Activated CD4-positive, alpha-beta memory T cell treated with anti-CD3 and anti-CD28 coated beads for 36 hours (primary cell): Measurements from ENCODE around the gene CCDC171. TPM values are rescaled to one million over a fixed set of nuclear protein-coding genes. Genes with fewer than 3 reads are reported as not detected.

Experiments
- CTCF ChIA-PET: fragments of 350-600 bp; sonication (Branson Sonifier 250); formaldehyde crosslinking; loops from one replicate; lab custom pipeline; 2021; ENCODE audit warnings: antibody characterized with exemption, inconsistent platforms; lab: Charles Lee
- POLR2A ChIA-PET: fragments of 350-600 bp; sonication (Branson Sonifier 250); formaldehyde crosslinking; loops from one replicate; lab custom pipeline; 2021; ENCODE audit warnings: antibody characterized with exemption; lab: Charles Lee
- DNase-seq: peaks from one replicate; pipeline ENCODE4 v3.0.0-alpha.2; 2020
- H3K27ac Mint-ChIP-seq: one replicate; pipeline ENCODE4 v1.8.0; 2021; ENCODE audit warnings: mixed read lengths
- H3K27me3 Mint-ChIP-seq: one replicate; pipeline ENCODE4 v1.8.0; 2021; ENCODE audit warnings: mixed read lengths
- H3K36me3 Mint-ChIP-seq: one replicate; pipeline ENCODE4 v1.8.0; 2021; ENCODE audit warnings: mixed read lengths
- H3K4me1 Mint-ChIP-seq: one replicate; pipeline ENCODE4 v1.8.0; 2021; ENCODE audit warnings: low read depth, mixed read lengths
- H3K4me3 Mint-ChIP-seq: one replicate; pipeline ENCODE4 v1.8.0; 2021; ENCODE audit warnings: mild to moderate bottlenecking, mixed read lengths
- H3K9me3 Mint-ChIP-seq: one replicate; pipeline ENCODE4 v1.8.0; 2021; ENCODE audit warnings: mixed read lengths
- intact Hi-C: fragments of 100-400 bp; cut with micrococcal nuclease; formaldehyde crosslinking; loops from one replicate; pipeline ENCODE4 v1.15.1; 2023
- total RNA-seq, 2 experiments: library from RNA; stranded (reverse); gene quantifications; one replicate each; pipeline ENCODE4 v1.2.3, GENCODE V29; 2021

The CCDC171 gene
- total RNA-seq, 2 experiments from 2014 or later: 2.5 to 2.7 TPM

GRCh38 chr9:15707000-15707399, 154.2 kb downstream of the CCDC171 start:
- CTCF ChIA-PET: no interaction called here
- no peak overlapping the region for H3K27ac Mint-ChIP-seq

GRCh38 chr9:15711531-15711930, 158.7 kb downstream of the CCDC171 start:
- no peaks in the 10 kb centered on the region for H3K4me1 Mint-ChIP-seq
- ChIA-PET POLR2A (no interaction called here), CTCF (no interaction called here)
- H3K4me3 Mint-ChIP-seq: no peak overlapping the region
- intact Hi-C loops: no loop called here
- no peak for DNase-seq
- H3K27ac Mint-ChIP-seq: no peak overlapping the region
- no peaks in the 10 kb centered on the region for H3K27me3 Mint-ChIP-seq
- H3K36me3 Mint-ChIP-seq: no peaks in the 10 kb centered on the region
- H3K9me3 Mint-ChIP-seq: no peaks in the 10 kb centered on the region

More at GRCh38 chr9:15707000-15707399, 154.2 kb downstream of the CCDC171 start:
- Mint-ChIP-seq H3K36me3 (peaks cover 1% of the 10 kb centered on the region), H3K4me1 (no peaks in the 10 kb centered on the region), H3K4me3 (no peak overlapping the region), H3K9me3 (no peaks in the 10 kb centered on the region), H3K27me3 (no peaks in the 10 kb centered on the region)
- POLR2A ChIA-PET: no interaction called here
- no peak for DNase-seq
- intact Hi-C loops: no loop called here

GRCh38 chr9:15711931-15712330, 159.1 kb downstream of the CCDC171 start:
- no peak overlapping the region for H3K27ac Mint-ChIP-seq
- no peak for DNase-seq
- H3K9me3 Mint-ChIP-seq: no peaks in the 10 kb centered on the region
- H3K4me3 Mint-ChIP-seq: no peak overlapping the region
- no peaks in the 10 kb centered on the region for H3K4me1 Mint-ChIP-seq
- intact Hi-C loops: no loop called here
- ChIA-PET CTCF (no interaction called here), POLR2A (no interaction called here)
- no peaks in the 10 kb centered on the region for H3K36me3 Mint-ChIP-seq
- no peaks in the 10 kb centered on the region for H3K27me3 Mint-ChIP-seq

GRCh38 chr9:15714746-15715145, 161.9 kb downstream of the CCDC171 start:
- DNase-seq: no peak
- Mint-ChIP-seq H3K4me1 (no peaks in the 10 kb centered on the region), H3K36me3 (no peaks in the 10 kb centered on the region), H3K27ac (no peak overlapping the region), H3K9me3 (no peaks in the 10 kb centered on the region), H3K27me3 (no peaks in the 10 kb centered on the region), H3K4me3 (no peak overlapping the region)
- intact Hi-C loops: no loop called here
- ChIA-PET CTCF (no interaction called here), POLR2A (no interaction called here)

- no peak for DNase-seq
Observed at GRCh38 chr9:15717290-15717967, 164.6 kb downstream of the CCDC171 start.

GRCh38 chr9:15718423-15718822, 165.6 kb downstream of the CCDC171 start:
- no peaks in the 10 kb centered on the region for H3K9me3 Mint-ChIP-seq
- no peak for DNase-seq
- H3K4me3 Mint-ChIP-seq: no peak overlapping the region
- ChIA-PET POLR2A (no interaction called here), CTCF (no interaction called here)
- H3K27ac Mint-ChIP-seq: no peak overlapping the region
- intact Hi-C loops: no loop called here
- no peaks in the 10 kb centered on the region for H3K36me3 Mint-ChIP-seq
- no peaks in the 10 kb centered on the region for H3K27me3 Mint-ChIP-seq
- no peaks in the 10 kb centered on the region for H3K4me1 Mint-ChIP-seq

More at GRCh38 chr9:15717290-15717967, 164.6 kb downstream of the CCDC171 start:
- H3K27ac Mint-ChIP-seq: no peak overlapping the region
- intact Hi-C loops: no loop called here
- POLR2A ChIA-PET: no interaction called here
- no peak overlapping the region for H3K4me3 Mint-ChIP-seq
- H3K9me3 Mint-ChIP-seq: no peaks in the 10 kb centered on the region
- no peaks in the 10 kb centered on the region for H3K27me3 Mint-ChIP-seq
- no peaks in the 10 kb centered on the region for H3K4me1 Mint-ChIP-seq
- no peaks in the 10 kb centered on the region for H3K36me3 Mint-ChIP-seq
- CTCF ChIA-PET: no interaction called here

- Mint-ChIP-seq H3K27me3 (no peaks in the 10 kb centered on the region), H3K9me3 (no peaks in the 10 kb centered on the region), H3K27ac (no peak overlapping the region), H3K36me3 (no peaks in the 10 kb centered on the region), H3K4me1 (no peaks in the 10 kb centered on the region), H3K4me3 (no peak overlapping the region)
- no peak for DNase-seq
- intact Hi-C loops: no loop called here
- ChIA-PET CTCF (no interaction called here), POLR2A (no interaction called here)
Observed at GRCh38 chr9:15720861-15721260, 168.0 kb downstream of the CCDC171 start.

- intact Hi-C loops: no loop called here
- no peaks in the 10 kb centered on the region for H3K27me3 Mint-ChIP-seq
- no peak for DNase-seq
- ChIA-PET CTCF (no interaction called here), POLR2A (no interaction called here)
- H3K4me1 Mint-ChIP-seq: no peaks in the 10 kb centered on the region
- no peak overlapping the region for H3K4me3 Mint-ChIP-seq
- no peaks in the 10 kb centered on the region for H3K9me3 Mint-ChIP-seq
- H3K36me3 Mint-ChIP-seq: no peaks in the 10 kb centered on the region
- H3K27ac Mint-ChIP-seq: no peak overlapping the region
Observed at GRCh38 chr9:15722888-15723287, 170.0 kb downstream of the CCDC171 start.

GRCh38 chr9:15724016-15724415, 171.2 kb downstream of the CCDC171 start:
- DNase-seq: no peak
- no peaks in the 10 kb centered on the region for H3K9me3 Mint-ChIP-seq
- H3K4me3 Mint-ChIP-seq: no peak overlapping the region
- no peaks in the 10 kb centered on the region for H3K27me3 Mint-ChIP-seq
- POLR2A ChIA-PET: no interaction called here
- no peak overlapping the region for H3K27ac Mint-ChIP-seq
- intact Hi-C loops: no loop called here
- CTCF ChIA-PET: no interaction called here
- no peaks in the 10 kb centered on the region for H3K4me1 Mint-ChIP-seq
- no peaks in the 10 kb centered on the region for H3K36me3 Mint-ChIP-seq

GRCh38 chr9:15724612-15725011, 171.8 kb downstream of the CCDC171 start:
- intact Hi-C loops: no loop called here
- POLR2A ChIA-PET: no interaction called here

GRCh38 chr9:15725953-15726352, 173.1 kb downstream of the CCDC171 start:
- DNase-seq: no peak
- ChIA-PET POLR2A (no interaction called here), CTCF (no interaction called here)
- Mint-ChIP-seq H3K27ac (no peak overlapping the region), H3K27me3 (no peaks in the 10 kb centered on the region), H3K4me3 (no peak overlapping the region), H3K9me3 (no peaks in the 10 kb centered on the region), H3K4me1 (peaks cover 3% of the 10 kb centered on the region), H3K36me3 (no peaks in the 10 kb centered on the region)
- intact Hi-C loops: no loop called here

More at GRCh38 chr9:15724612-15725011, 171.8 kb downstream of the CCDC171 start:
- Mint-ChIP-seq H3K4me1 (peaks cover 3% of the 10 kb centered on the region), H3K36me3 (no peaks in the 10 kb centered on the region), H3K27ac (no peak overlapping the region), H3K9me3 (no peaks in the 10 kb centered on the region), H3K4me3 (no peak overlapping the region), H3K27me3 (no peaks in the 10 kb centered on the region)
- CTCF ChIA-PET: no interaction called here
- DNase-seq: no peak

- Mint-ChIP-seq H3K4me1 (peaks cover 3% of the 10 kb centered on the region), H3K36me3 (no peaks in the 10 kb centered on the region), H3K9me3 (no peaks in the 10 kb centered on the region), H3K27me3 (no peaks in the 10 kb centered on the region), H3K4me3 (no peak overlapping the region), H3K27ac (no peak overlapping the region)
- intact Hi-C loops: no loop called here
- ChIA-PET CTCF (interaction anchor here (0.6 kb wide), 1 partner anchor 97 kb away, joined by 3 read pairs; no protein-coding TSS in a partner anchor), POLR2A (no interaction called here)
- no peak for DNase-seq
Observed at GRCh38 chr9:15729507-15729906, 176.7 kb downstream of the CCDC171 start.
